Upper lobe of left lung (tissue), 6 donors: Measurements from ENCODE around the gene CHRNA4. TPM values are rescaled to one million over a fixed set of nuclear protein-coding genes. Genes with fewer than 3 reads are reported as not detected.
A peak's percentile ranks its signal among the peaks of the same experiment; 100 is the strongest.

Experiments
- ATAC-seq, 2 donors: fragments of 200-7000 bp; cut with Tn5 transposase; one replicate each; pipeline ENCODE4 v1.9.1; 2022; ENCODE audit warnings: mild to moderate bottlenecking in 2 of 2, moderate library complexity in 2 of 2; ENCODE audit not compliant: low FRiP score in 2 of 2
- DNase-seq, 2 donors: peaks; one replicate each; pipeline ENCODE4 v3.0.0-alpha.2; 2019 to 2020
- H3K27ac ChIP-seq, 4 donors: fragments of 200-600 bp; sonication (generic); one replicate each; pipeline ENCODE4 v1.5.1; 2016 to 2019
- H3K27me3 ChIP-seq, 4 donors: fragments of 200-600 bp; sonication (generic); one replicate each; pipeline ENCODE4 v1.5.1; 2017 to 2019
- H3K36me3 ChIP-seq, 4 donors: fragments of 200-600 bp; sonication (generic); one replicate each; pipeline ENCODE4 v1.5.1; 2016 to 2019
- H3K4me1 ChIP-seq, 4 donors: fragments of 200-600 bp; sonication (generic); one replicate each; pipeline ENCODE4 v1.5.1; 2018 to 2019
- H3K4me3 ChIP-seq, 4 donors: fragments of 200-600 bp; sonication (generic); one replicate each; pipeline ENCODE4 v1.5.1; 2017 to 2019; ENCODE audit warnings: mild to moderate bottlenecking in 2 of 4, moderate library complexity in 1 of 4
- H3K9me3 ChIP-seq, 4 donors: fragments of 200-600 bp; sonication (generic); one replicate each; pipeline ENCODE4 v1.5.1; 2018 to 2019
- CTCF ChIP-seq, 6 experiments: fragments of 450-650 bp in 4 of 6; fragments of 200-600 bp in 2 of 6; sonication (generic) in 2 of 6; IDR thresholded peaks; one replicate each; pipeline ENCODE4 v1.5.1; 2016 to 2019; ENCODE audit warnings: antibody characterized with exemption in 6 of 6
- EP300 ChIP-seq, 4 donors: sonication (generic); formaldehyde crosslinking; IDR thresholded peaks; one replicate each; pipeline ENCODE4 v1.5.1; 2017; ENCODE audit warnings: antibody characterized with exemption in 4 of 4, control low read depth in 2 of 4
- POLR2A ChIP-seq, 4 donors: fragments of 450-650 bp; IDR thresholded peaks; one replicate each; pipeline ENCODE4 v1.5.1; 2016 to 2017; ENCODE audit warnings: antibody characterized with exemption in 4 of 4, mild to moderate bottlenecking in 2 of 4
- POLR2AphosphoS5 ChIP-seq, 2 donors: sonication (generic); formaldehyde crosslinking; IDR thresholded peaks; one replicate each; pipeline ENCODE4 v1.5.1; 2017; ENCODE audit warnings: antibody characterized with exemption in 2 of 2
- WGBS, 2 donors: methylation state at CpG; one replicate each; pipeline ENCODE4 v1.1.5; 2017 to 2018; 5-methylcytosine and 5-hydroxymethylcytosine counted together
- total RNA-seq, 6 donors: library from RNA; depleted of rRNA in 4 of 6; stranded (reverse); fragments of >200 nt in 4 of 6; gene quantifications; one replicate each; pipeline versions ENCODE4 v1.1.0 to v1.2.1, GENCODE V29; 2016 to 2021
- donor health status: DM: no; HTN: no; CAD: no; lungs with moderate emphysema.
- donor health status: DM: no; HTN: yes; CAD: no; lungs with severe emphysema.

Gene CHRNA4
- total RNA-seq, 6 donors from 2014 or later: 0.10 TPM; not detected in 5

- 84 to 85% methylated on average over 15 to 18 of the region's 18 CpGs for WGBS, 2 donors
Observed at GRCh38 chr20:63329331-63330083, 31.6 kb downstream of the CHRNA4 start.

GRCh38 chr20:63328718-63329275 lies 32.4 kb downstream of the CHRNA4 start:
- peaks cover 0 to 19% (median 4%) of the 10 kb centered on the region in 4 donors for H3K9me3 ChIP-seq
- no peak overlapping the region for H3K27ac ChIP-seq
- no peaks in the 10 kb centered on the region for H3K36me3 ChIP-seq
- H3K27me3 ChIP-seq: no peaks in the 10 kb centered on the region
- no peak overlapping the region for H3K4me3 ChIP-seq
- 50 to 74% methylated on average over 9 to 18 of the region's 21 CpGs for WGBS, 2 donors
- peaks cover 0 to 5% (median 2%) of the 10 kb centered on the region in 4 donors for H3K4me1 ChIP-seq
- DNase-seq (peak in 1 of 2 donors; percentile 49), ATAC-seq (no peak)
- TF ChIP-seq CTCF (IDR thresholded peaks at IDR 0.05) (no peak), POLR2A (IDR thresholded peaks at IDR 0.05) (no peak), EP300 (IDR thresholded peaks at IDR 0.05) (no peak), POLR2AphosphoS5 (IDR thresholded peaks at IDR 0.05) (no peak)

More at GRCh38 chr20:63329331-63330083, 31.6 kb downstream of the CHRNA4 start:
- ATAC-seq: no peak
- no peak overlapping the region for H3K27ac ChIP-seq
- no peaks in the 10 kb centered on the region for H3K36me3 ChIP-seq
- H3K9me3 ChIP-seq: peaks cover 0 to 19% (median 4%) of the 10 kb centered on the region in 4 donors
- no peaks in the 10 kb centered on the region for H3K27me3 ChIP-seq
- TF ChIP-seq POLR2AphosphoS5 (IDR thresholded peaks at IDR 0.05) (no peak), POLR2A (IDR thresholded peaks at IDR 0.05) (no peak), EP300 (IDR thresholded peaks at IDR 0.05) (no peak), CTCF (IDR thresholded peaks at IDR 0.05) (no peak)
- peaks cover 0 to 5% (median 2%) of the 10 kb centered on the region in 4 donors for H3K4me1 ChIP-seq
- peak in 1 of 2 donors; percentile 69 for DNase-seq
- H3K4me3 ChIP-seq: no peak overlapping the region

GRCh38 chr20:63328026-63328700 lies 33.0 kb downstream of the CHRNA4 start:
- 80 to 90% methylated on average over 15 to 16 of the region's 20 CpGs for WGBS, 2 donors
- H3K27me3 ChIP-seq: no peaks in the 10 kb centered on the region
- TF ChIP-seq CTCF (IDR thresholded peaks at IDR 0.05) (no peak), POLR2AphosphoS5 (IDR thresholded peaks at IDR 0.05) (no peak), EP300 (IDR thresholded peaks at IDR 0.05) (no peak), POLR2A (IDR thresholded peaks at IDR 0.05) (no peak)
- no peak for ATAC-seq
- peak in 1 of 2 donors; percentile 66 for DNase-seq
- peaks cover 0 to 5% (median 2%) of the 10 kb centered on the region in 4 donors for H3K4me1 ChIP-seq
- H3K9me3 ChIP-seq: peaks cover 0 to 19% (median 4%) of the 10 kb centered on the region in 4 donors
- H3K36me3 ChIP-seq: no peaks in the 10 kb centered on the region
- no peak overlapping the region for H3K27ac ChIP-seq
- no peak overlapping the region for H3K4me3 ChIP-seq

DNA sequence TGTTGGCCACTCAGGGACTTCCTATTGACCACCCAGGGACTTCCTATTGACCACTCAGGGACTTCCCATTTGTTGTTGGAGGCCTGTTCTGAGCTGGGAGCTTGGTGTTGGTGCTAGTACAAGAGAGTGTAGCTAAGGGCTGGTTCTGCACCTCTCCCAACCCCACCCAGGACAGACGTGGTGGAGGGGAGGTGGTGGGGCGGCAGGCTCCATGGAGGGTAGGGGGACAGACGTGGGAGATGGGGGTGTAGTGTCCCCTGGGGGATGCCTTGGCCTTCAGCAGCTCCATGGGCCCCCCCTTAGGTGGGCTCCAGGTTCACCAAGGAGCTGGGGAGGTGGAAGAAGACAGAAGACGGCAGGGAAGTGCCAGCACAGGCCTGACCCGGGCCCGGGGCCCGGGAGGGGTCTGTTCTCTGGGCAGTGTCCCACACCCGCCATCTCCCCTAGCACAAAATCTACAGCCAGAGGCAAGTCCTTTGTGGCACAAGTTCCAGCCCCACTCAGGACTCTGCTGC lies 33.9 kb downstream of the CHRNA4 start:
- DNase-seq: peak in 1 of 2 donors; percentile 58
- ATAC-seq: no peak
- Histone ChIP-seq H3K9me3 (peaks cover 0 to 15% (median 4%) of the 10 kb centered on the region in 4 donors), H3K36me3 (no peaks in the 10 kb centered on the region), H3K27ac (peak overlapping the region in 2 of 4 donors; percentile 24 to 43), H3K27me3 (no peaks in the 10 kb centered on the region), H3K4me1 (peaks cover 0 to 5% (median 2%) of the 10 kb centered on the region in 4 donors), H3K4me3 (no peak overlapping the region)
- WGBS, 2 donors: 93 to 96% methylated on average over 8 of the region's 8 CpGs
- TF ChIP-seq POLR2AphosphoS5 (IDR thresholded peaks at IDR 0.05): no peak
- TF ChIP-seq POLR2A (IDR thresholded peaks at IDR 0.05): no peak
- no peak for TF ChIP-seq EP300 (IDR thresholded peaks at IDR 0.05)
- TF ChIP-seq CTCF (IDR thresholded peaks at IDR 0.05): no peak
